Liver (tissue), 3 donors: Measurements from ENCODE around the gene RET.
A peak's percentile ranks its signal among the peaks of the same experiment; 100 is the strongest.

Source experiments
- EGR1 ChIP-seq, 2 donors: IDR thresholded peaks; 2 replicates each; pipeline ENCODE4 v1.6.1; 2016 to 2018; ENCODE audit warnings: antibody characterized with exemption in 2 of 2, low read depth in 2 of 2
- GABPA ChIP-seq, 2 donors: IDR thresholded peaks in 1 of 2; conservative IDR thresholded peaks in 1 of 2; 2 replicates each; pipeline ENCODE4 v1.6.1; 2016; ENCODE audit warnings: antibody characterized with exemption in 2 of 2, mild to moderate bottlenecking in 1 of 2, moderate library complexity in 1 of 2
- HNF4G ChIP-seq: IDR thresholded peaks from 2 replicates; pipeline ENCODE4 v1.6.1; 2016; ENCODE audit warnings: antibody characterized with exemption
- RAD21 ChIP-seq, 2 donors: IDR thresholded peaks; 2 replicates each; pipeline ENCODE4 v1.6.1; 2016; ENCODE audit warnings: antibody characterized with exemption in 2 of 2, mild to moderate bottlenecking in 2 of 2
- RXRA ChIP-seq, 2 donors: IDR thresholded peaks; 2 replicates each; pipeline ENCODE4 v1.6.1; 2017 to 2018; ENCODE audit warnings: antibody characterized with exemption in 2 of 2, mild to moderate bottlenecking in 1 of 2
- SP1 ChIP-seq: IDR thresholded peaks from 2 replicates; pipeline ENCODE4 v1.6.1; 2018; ENCODE audit warnings: antibody characterized with exemption, mild to moderate bottlenecking
- TF ChIP-seq, protein P1 (sequence below): fragments of 150-350 bp; IDR thresholded peaks from 2 replicates; pipeline ENCODE4 v1.5.1; 2017; ENCODE audit warnings: improper control_type of control experiment, low read depth, low read length; ENCODE audit not compliant: missing input control
- TF ChIP-seq, protein P2 (sequence below): IDR thresholded peaks from 2 replicates; pipeline ENCODE4 v1.6.1; 2016; ENCODE audit warnings: antibody characterized with exemption, mild to moderate bottlenecking
- TF ChIP-seq, protein P3 (sequence below): IDR thresholded peaks from 2 replicates; pipeline ENCODE4 v1.6.1; 2016; ENCODE audit warnings: antibody characterized with exemption
- TF ChIP-seq, protein P4 (sequence below): IDR thresholded peaks from 2 replicates; pipeline ENCODE4 v1.6.1; 2016; ENCODE audit warnings: antibody characterized with exemption
- TF ChIP-seq, protein P5 (sequence below): IDR thresholded peaks from 2 replicates; pipeline ENCODE4 v1.6.1; 2016; ENCODE audit warnings: antibody characterized with exemption
- donor health status: healthy.
- donor health status: healthy.

DNA sequence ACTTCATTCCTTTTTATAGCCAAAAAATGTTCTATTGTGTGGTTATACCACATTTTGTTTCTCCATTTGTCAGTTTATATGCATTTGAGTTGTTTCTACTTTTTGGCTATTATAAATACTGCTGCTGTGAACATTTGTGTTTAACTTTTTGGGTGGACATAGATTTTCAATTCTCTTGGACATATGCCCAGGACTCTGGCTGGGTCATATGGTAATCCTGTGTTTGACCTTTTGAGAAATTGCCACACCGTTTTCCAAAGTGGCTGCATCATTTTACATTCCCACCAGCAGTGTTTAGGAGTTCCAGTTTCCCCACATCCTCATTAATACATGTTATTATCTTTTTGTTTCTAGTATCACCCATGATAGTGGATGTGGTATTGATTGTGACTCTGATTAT lies 100.7 kb downstream of the RET start:
- TF ChIP-seq, protein P1, sequence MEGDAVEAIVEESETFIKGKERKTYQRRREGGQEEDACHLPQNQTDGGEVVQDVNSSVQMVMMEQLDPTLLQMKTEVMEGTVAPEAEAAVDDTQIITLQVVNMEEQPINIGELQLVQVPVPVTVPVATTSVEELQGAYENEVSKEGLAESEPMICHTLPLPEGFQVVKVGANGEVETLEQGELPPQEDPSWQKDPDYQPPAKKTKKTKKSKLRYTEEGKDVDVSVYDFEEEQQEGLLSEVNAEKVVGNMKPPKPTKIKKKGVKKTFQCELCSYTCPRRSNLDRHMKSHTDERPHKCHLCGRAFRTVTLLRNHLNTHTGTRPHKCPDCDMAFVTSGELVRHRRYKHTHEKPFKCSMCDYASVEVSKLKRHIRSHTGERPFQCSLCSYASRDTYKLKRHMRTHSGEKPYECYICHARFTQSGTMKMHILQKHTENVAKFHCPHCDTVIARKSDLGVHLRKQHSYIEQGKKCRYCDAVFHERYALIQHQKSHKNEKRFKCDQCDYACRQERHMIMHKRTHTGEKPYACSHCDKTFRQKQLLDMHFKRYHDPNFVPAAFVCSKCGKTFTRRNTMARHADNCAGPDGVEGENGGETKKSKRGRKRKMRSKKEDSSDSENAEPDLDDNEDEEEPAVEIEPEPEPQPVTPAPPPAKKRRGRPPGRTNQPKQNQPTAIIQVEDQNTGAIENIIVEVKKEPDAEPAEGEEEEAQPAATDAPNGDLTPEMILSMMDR: no peak
- TF ChIP-seq, protein P2, sequence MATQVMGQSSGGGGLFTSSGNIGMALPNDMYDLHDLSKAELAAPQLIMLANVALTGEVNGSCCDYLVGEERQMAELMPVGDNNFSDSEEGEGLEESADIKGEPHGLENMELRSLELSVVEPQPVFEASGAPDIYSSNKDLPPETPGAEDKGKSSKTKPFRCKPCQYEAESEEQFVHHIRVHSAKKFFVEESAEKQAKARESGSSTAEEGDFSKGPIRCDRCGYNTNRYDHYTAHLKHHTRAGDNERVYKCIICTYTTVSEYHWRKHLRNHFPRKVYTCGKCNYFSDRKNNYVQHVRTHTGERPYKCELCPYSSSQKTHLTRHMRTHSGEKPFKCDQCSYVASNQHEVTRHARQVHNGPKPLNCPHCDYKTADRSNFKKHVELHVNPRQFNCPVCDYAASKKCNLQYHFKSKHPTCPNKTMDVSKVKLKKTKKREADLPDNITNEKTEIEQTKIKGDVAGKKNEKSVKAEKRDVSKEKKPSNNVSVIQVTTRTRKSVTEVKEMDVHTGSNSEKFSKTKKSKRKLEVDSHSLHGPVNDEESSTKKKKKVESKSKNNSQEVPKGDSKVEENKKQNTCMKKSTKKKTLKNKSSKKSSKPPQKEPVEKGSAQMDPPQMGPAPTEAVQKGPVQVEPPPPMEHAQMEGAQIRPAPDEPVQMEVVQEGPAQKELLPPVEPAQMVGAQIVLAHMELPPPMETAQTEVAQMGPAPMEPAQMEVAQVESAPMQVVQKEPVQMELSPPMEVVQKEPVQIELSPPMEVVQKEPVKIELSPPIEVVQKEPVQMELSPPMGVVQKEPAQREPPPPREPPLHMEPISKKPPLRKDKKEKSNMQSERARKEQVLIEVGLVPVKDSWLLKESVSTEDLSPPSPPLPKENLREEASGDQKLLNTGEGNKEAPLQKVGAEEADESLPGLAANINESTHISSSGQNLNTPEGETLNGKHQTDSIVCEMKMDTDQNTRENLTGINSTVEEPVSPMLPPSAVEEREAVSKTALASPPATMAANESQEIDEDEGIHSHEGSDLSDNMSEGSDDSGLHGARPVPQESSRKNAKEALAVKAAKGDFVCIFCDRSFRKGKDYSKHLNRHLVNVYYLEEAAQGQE: no peak
- TF ChIP-seq, protein P3, sequence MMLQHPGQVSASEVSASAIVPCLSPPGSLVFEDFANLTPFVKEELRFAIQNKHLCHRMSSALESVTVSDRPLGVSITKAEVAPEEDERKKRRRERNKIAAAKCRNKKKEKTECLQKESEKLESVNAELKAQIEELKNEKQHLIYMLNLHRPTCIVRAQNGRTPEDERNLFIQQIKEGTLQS: no peak
- peak; percentile 69 to 73 for TF ChIP-seq RXRA (IDR thresholded peaks at IDR 0.05)
- TF ChIP-seq, protein P4, sequence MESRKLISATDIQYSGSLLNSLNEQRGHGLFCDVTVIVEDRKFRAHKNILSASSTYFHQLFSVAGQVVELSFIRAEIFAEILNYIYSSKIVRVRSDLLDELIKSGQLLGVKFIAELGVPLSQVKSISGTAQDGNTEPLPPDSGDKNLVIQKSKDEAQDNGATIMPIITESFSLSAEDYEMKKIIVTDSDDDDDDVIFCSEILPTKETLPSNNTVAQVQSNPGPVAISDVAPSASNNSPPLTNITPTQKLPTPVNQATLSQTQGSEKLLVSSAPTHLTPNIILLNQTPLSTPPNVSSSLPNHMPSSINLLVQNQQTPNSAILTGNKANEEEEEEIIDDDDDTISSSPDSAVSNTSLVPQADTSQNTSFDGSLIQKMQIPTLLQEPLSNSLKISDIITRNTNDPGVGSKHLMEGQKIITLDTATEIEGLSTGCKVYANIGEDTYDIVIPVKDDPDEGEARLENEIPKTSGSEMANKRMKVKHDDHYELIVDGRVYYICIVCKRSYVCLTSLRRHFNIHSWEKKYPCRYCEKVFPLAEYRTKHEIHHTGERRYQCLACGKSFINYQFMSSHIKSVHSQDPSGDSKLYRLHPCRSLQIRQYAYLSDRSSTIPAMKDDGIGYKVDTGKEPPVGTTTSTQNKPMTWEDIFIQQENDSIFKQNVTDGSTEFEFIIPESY: no peak
- TF ChIP-seq, protein P5, sequence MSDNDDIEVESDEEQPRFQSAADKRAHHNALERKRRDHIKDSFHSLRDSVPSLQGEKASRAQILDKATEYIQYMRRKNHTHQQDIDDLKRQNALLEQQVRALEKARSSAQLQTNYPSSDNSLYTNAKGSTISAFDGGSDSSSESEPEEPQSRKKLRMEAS: no peak
- no peak for TF ChIP-seq HNF4G
- no peak for TF ChIP-seq SP1
- TF ChIP-seq RAD21 (IDR thresholded peaks at IDR 0.05): peak; percentile 5 to 14
- no peak for TF ChIP-seq GABPA (IDR thresholded peaks at IDR 0.05 in 1 of 2, conservative IDR thresholded peaks at IDR 0.05 in 1 of 2)
- TF ChIP-seq EGR1 (IDR thresholded peaks at IDR 0.05; ENCODE audit: low read depth in 2 of 2): no peak
